ENCODE results near the gene ORC1.

The ORC1 gene

DNA sequence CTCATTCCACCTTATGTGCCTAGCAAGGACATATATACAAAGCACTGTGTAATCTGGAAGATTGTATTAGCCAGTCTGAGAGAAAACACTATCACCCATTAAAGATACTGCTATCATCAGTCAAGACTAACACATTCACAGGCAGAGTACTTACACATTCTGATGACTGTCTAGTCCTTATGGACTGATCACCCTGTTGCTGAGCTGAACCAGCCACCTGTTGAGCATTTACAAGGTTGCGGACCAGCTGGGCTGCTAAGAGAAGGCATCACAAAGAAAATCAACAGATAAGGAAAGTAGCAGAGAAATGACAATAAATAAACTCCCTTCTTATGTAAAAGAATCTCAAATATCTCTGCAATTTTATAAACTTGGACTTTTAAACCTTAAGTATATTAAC lies 31.0 kb upstream of the ORC1 start:
- Histone ChIP-seq H3K36me3 (peaks cover 71% of the 10 kb centered on the region), H3K27me3 (ENCODE audit: insufficient read depth, low read depth, severe bottlenecking) (no peaks in the 10 kb centered on the region), H3K27ac (no peak overlapping the region), H3K4me3 (ENCODE audit: low read depth, low read length) (no peak overlapping the region), H3K9me3 (ENCODE audit: severe bottlenecking) (no peaks in the 10 kb centered on the region)
- TF ChIP-seq, protein P1, sequence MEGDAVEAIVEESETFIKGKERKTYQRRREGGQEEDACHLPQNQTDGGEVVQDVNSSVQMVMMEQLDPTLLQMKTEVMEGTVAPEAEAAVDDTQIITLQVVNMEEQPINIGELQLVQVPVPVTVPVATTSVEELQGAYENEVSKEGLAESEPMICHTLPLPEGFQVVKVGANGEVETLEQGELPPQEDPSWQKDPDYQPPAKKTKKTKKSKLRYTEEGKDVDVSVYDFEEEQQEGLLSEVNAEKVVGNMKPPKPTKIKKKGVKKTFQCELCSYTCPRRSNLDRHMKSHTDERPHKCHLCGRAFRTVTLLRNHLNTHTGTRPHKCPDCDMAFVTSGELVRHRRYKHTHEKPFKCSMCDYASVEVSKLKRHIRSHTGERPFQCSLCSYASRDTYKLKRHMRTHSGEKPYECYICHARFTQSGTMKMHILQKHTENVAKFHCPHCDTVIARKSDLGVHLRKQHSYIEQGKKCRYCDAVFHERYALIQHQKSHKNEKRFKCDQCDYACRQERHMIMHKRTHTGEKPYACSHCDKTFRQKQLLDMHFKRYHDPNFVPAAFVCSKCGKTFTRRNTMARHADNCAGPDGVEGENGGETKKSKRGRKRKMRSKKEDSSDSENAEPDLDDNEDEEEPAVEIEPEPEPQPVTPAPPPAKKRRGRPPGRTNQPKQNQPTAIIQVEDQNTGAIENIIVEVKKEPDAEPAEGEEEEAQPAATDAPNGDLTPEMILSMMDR (IDR thresholded peaks at IDR 0.05; ENCODE audit: low read depth, low read length) = no peak
- DNase-seq = no peak

DNA sequence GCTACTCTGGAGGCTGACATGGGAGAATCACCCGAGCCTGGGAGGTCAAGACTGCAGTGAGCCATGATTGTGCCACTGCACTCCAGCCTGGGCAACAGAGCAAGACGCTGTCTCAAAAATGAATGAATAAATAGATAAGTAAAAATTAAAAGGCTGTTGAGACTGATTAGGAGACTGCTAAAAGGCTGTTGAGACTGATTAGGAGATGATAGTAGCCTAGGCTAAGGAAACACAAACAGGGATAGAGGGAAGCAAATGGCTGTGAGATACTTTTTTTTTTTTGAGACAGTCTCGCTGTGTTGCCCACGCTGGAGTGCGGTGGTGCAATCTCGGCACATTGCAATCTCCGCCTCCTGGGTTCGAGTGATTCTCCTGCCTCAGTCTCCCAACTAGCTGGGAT lies 28.6 kb upstream of the ORC1 start:
- DNase-seq = no peak
- Histone ChIP-seq H3K4me3 (ENCODE audit: low read depth, low read length) (no peak overlapping the region), H3K27me3 (ENCODE audit: insufficient read depth, low read depth, severe bottlenecking) (no peaks in the 10 kb centered on the region), H3K36me3 (peaks cover 65% of the 10 kb centered on the region), H3K27ac (no peak overlapping the region), H3K9me3 (ENCODE audit: severe bottlenecking) (no peaks in the 10 kb centered on the region)
- TF ChIP-seq, protein P1 (IDR thresholded peaks at IDR 0.05; ENCODE audit: low read depth, low read length) = no peak

DNA sequence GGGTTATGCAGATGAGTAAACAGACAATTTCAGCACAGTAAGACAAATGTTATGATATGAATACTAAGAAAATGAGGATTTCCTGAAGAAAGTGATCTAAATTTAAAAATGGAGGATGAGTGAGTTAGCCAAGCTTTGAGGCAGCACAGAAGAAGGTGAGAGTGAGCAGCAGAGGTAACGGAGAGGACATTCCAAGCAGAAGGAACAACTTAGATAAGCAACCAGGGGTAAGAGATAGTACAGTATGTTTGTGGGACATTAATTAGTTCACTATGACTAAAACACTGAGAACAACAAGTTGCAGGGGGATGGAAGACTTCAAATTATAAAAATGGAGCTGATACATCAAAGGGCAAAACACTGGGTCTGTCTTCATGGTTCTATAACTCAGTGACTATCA lies 22.9 kb upstream of the ORC1 start:
- no peak for DNase-seq
- Histone ChIP-seq H3K9me3 (ENCODE audit: severe bottlenecking) (no peaks in the 10 kb centered on the region), H3K27me3 (ENCODE audit: insufficient read depth, low read depth, severe bottlenecking) (no peaks in the 10 kb centered on the region), H3K27ac (no peak overlapping the region), H3K36me3 (peaks cover 57% of the 10 kb centered on the region), H3K4me3 (ENCODE audit: low read depth, low read length) (no peak overlapping the region)
- TF ChIP-seq, protein P1 (IDR thresholded peaks at IDR 0.05; ENCODE audit: low read depth, low read length) = no peak

DNA sequence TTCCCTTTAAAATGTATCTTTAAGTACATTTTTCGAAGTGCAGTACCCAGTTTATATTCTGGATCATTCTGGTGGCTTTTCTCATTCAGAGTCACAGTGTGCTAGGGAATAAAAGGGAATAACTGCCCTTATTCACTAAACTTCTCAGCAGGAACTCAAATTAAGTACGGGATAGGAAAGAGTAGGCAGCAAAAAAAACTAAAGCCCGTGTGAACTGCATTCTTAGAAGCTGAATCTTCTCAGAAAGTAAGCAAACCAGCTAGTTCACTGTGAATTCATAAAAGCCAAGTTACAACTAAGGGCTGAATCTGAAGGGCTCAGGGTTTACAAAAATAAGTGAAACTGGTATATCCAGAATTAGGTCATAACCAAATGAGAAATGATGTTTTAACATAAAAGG lies 22.1 kb upstream of the ORC1 start:
- Histone ChIP-seq H3K4me3 (ENCODE audit: low read depth, low read length) (no peak overlapping the region), H3K9me3 (ENCODE audit: severe bottlenecking) (no peaks in the 10 kb centered on the region), H3K27me3 (ENCODE audit: insufficient read depth, low read depth, severe bottlenecking) (no peaks in the 10 kb centered on the region), H3K27ac (no peak overlapping the region), H3K36me3 (peaks cover 55% of the 10 kb centered on the region)
- no peak for DNase-seq
- TF ChIP-seq, protein P1 (IDR thresholded peaks at IDR 0.05; ENCODE audit: low read depth, low read length) = no peak

DNA sequence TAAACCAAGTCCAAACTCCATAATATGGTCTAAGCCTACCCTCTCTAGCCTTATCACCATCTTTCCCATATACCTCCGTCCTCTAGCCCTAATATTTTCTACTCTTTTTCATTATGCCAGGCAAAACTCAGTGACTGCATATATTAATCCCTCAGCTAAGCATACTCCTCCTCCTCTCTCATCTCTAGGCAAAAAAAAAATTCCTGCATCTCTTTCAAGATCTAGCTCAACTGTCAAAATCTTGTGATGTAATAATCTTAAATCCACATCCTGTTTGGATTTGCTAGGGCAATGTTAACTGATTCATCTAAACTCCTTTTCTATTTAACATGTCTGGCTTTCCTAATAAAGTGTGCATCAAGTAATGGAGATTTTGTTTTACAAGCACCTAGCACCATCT lies 20.6 kb upstream of the ORC1 start:
- peaks cover 56% of the 10 kb centered on the region for H3K36me3 ChIP-seq

DNA sequence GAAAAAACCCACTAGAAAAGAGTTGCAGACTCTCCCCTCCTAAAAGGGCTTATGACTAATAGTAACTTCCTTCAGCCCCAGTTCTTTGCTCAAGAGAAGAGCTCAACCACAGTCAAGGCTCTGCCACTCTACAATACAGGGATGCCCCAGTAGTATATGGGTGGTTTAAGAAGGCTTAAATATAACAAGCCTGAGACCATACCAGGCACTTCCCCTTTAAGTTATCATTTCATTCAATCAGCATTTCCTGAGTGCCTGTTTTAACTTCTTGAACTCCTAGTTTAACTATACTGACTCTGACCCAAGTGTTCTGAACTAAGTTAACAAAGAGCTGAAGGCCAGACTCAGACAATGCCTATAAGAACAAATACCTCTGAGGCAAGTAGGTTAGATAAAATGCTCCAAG lies 20.0 kb upstream of the ORC1 start:
- H3K4me3 ChIP-seq (ENCODE audit: low read depth, low read length) = no peak overlapping the region
- no peaks in the 10 kb centered on the region for H3K27me3 ChIP-seq (ENCODE audit: insufficient read depth, low read depth, severe bottlenecking)
- peaks cover 59% of the 10 kb centered on the region for H3K36me3 ChIP-seq
- DNase-seq = no peak
- TF ChIP-seq, protein P1 (IDR thresholded peaks at IDR 0.05; ENCODE audit: low read depth, low read length) = no peak
- H3K27ac ChIP-seq = no peak overlapping the region
- H3K9me3 ChIP-seq (ENCODE audit: severe bottlenecking) = no peaks in the 10 kb centered on the region

More for the DNA sequence above, 20.6 kb upstream of the ORC1 start:
- Histone ChIP-seq H3K27me3 (ENCODE audit: insufficient read depth, low read depth, severe bottlenecking) (no peaks in the 10 kb centered on the region), H3K9me3 (ENCODE audit: severe bottlenecking) (no peaks in the 10 kb centered on the region), H3K27ac (no peak overlapping the region), H3K4me3 (ENCODE audit: low read depth, low read length) (no peak overlapping the region)
- TF ChIP-seq, protein P1 (IDR thresholded peaks at IDR 0.05; ENCODE audit: low read depth, low read length) = no peak
- DNase-seq = no peak

Data from WERI-Rb-1 (cell line).